GM23338 (cell line): Measurements from ENCODE around the gene ASGR2.

Source experiments
- EZH2 ChIP-seq: fragments of 200-600 bp; sonication (generic); IDR thresholded peaks from one replicate; pipeline ENCODE4 v1.8.0; 2017; ENCODE audit warnings: antibody characterized with exemption, mild to moderate bottlenecking, low read depth; ENCODE audit not compliant: unreplicated experiment
- EZH2phosphoT487 ChIP-seq: fragments of 200-600 bp; sonication (generic); IDR thresholded peaks from one replicate; pipeline ENCODE4 v1.8.1; 2018; ENCODE audit warnings: antibody characterized with exemption; ENCODE audit not compliant: unreplicated experiment
- REST ChIP-seq: IDR thresholded peaks from one replicate; pipeline ENCODE4 v1.6.1; 2018; ENCODE audit warnings: antibody characterized with exemption; ENCODE audit not compliant: unreplicated experiment
- TF ChIP-seq, protein P1 (sequence below), 2 experiments: fragments of 200-600 bp in 1 of 2; sonication (generic) in 1 of 2; conservative IDR thresholded peaks; 2 replicates each; pipeline versions ENCODE4 v1.5.1 to v1.6.1; 2016 to 2017; ENCODE audit warnings: antibody characterized with exemption in 2 of 2, low read depth in 2 of 2, mild to moderate bottlenecking in 2 of 2, moderate library complexity in 1 of 2

GRCh38 chr17:7084088-7084487 is 30.5 kb downstream of the ASGR2 start:
- TF ChIP-seq, protein P1, sequence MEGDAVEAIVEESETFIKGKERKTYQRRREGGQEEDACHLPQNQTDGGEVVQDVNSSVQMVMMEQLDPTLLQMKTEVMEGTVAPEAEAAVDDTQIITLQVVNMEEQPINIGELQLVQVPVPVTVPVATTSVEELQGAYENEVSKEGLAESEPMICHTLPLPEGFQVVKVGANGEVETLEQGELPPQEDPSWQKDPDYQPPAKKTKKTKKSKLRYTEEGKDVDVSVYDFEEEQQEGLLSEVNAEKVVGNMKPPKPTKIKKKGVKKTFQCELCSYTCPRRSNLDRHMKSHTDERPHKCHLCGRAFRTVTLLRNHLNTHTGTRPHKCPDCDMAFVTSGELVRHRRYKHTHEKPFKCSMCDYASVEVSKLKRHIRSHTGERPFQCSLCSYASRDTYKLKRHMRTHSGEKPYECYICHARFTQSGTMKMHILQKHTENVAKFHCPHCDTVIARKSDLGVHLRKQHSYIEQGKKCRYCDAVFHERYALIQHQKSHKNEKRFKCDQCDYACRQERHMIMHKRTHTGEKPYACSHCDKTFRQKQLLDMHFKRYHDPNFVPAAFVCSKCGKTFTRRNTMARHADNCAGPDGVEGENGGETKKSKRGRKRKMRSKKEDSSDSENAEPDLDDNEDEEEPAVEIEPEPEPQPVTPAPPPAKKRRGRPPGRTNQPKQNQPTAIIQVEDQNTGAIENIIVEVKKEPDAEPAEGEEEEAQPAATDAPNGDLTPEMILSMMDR (conservative IDR thresholded peaks at IDR 0.05; ENCODE audit: low read depth in 2 of 2), result no peak
- TF ChIP-seq EZH2 (no peak), REST (no peak), EZH2phosphoT487 (no peak)
